Fibroblast of mammary gland (primary cell): ENCODE measurements around the gene ART4.
A peak's percentile ranks its signal among the peaks of the same experiment; 100 is the strongest.

Experiments used
- DNase-seq: peaks from one replicate; pipeline ENCODE4 v3.0.0-alpha.2; 2010; ENCODE audit warnings: low read depth
- H3K4me3 ChIP-seq: 2 replicates; pipeline ENCODE4 v1.5.1; 2011; ENCODE audit warnings: low read depth, mild to moderate bottlenecking, low read length, moderate library complexity; ENCODE audit not compliant: control insufficient read depth
- TF ChIP-seq, protein P1 (sequence below): conservative IDR thresholded peaks from 2 replicates; pipeline ENCODE4 v1.5.1; 2011; ENCODE audit warnings: low read depth, low read length, inconsistent platforms; ENCODE audit not compliant: control insufficient read depth, insufficient read depth

ART4 gene

DNA sequence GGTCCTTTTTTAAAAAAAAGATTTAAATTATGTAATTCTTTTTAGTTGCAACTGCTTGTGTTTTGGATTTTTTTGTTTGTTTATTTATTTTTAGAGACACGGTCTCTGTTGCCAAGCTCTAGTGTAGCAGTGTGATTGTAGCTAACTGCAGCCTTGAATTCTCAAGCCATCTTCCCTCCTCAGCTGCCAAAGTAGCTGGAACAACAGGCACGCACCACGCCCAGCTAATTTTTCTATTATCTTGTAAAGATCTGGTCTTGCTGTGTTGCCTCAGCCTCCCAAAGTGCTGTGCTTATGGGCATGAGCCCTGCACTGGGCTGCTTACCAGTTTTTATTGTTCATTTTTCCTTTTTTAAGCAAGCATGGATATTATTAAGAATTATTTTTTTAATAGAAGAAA, 10.6 kb upstream of the ART4 start:
- DNase-seq, result no peak
- no peak overlapping the region for H3K4me3 ChIP-seq
- TF ChIP-seq, protein P1, sequence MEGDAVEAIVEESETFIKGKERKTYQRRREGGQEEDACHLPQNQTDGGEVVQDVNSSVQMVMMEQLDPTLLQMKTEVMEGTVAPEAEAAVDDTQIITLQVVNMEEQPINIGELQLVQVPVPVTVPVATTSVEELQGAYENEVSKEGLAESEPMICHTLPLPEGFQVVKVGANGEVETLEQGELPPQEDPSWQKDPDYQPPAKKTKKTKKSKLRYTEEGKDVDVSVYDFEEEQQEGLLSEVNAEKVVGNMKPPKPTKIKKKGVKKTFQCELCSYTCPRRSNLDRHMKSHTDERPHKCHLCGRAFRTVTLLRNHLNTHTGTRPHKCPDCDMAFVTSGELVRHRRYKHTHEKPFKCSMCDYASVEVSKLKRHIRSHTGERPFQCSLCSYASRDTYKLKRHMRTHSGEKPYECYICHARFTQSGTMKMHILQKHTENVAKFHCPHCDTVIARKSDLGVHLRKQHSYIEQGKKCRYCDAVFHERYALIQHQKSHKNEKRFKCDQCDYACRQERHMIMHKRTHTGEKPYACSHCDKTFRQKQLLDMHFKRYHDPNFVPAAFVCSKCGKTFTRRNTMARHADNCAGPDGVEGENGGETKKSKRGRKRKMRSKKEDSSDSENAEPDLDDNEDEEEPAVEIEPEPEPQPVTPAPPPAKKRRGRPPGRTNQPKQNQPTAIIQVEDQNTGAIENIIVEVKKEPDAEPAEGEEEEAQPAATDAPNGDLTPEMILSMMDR, result no peak

DNA sequence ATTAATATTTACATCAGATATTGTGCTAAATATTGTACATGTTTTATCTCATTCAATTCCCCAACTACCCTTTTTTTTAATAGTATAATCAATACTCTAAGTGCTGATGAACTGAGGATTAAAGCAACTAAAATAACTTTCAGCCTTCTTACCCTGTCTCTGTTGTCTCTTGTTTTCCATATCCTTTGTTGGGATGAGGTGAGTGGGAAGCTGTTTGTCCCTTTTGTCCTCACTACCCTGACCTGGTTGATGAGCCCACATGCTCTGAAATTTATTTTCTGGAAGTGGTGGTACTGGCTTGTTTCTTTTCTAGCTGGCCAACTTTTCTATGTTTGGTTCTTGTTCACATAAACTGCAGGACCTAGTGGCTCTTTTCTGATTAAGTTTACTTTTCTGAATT, 9.6 kb upstream of the ART4 start:
- H3K4me3 ChIP-seq, result no peak overlapping the region
- DNase-seq, result no peak
- TF ChIP-seq, protein P1, result no peak

DNA sequence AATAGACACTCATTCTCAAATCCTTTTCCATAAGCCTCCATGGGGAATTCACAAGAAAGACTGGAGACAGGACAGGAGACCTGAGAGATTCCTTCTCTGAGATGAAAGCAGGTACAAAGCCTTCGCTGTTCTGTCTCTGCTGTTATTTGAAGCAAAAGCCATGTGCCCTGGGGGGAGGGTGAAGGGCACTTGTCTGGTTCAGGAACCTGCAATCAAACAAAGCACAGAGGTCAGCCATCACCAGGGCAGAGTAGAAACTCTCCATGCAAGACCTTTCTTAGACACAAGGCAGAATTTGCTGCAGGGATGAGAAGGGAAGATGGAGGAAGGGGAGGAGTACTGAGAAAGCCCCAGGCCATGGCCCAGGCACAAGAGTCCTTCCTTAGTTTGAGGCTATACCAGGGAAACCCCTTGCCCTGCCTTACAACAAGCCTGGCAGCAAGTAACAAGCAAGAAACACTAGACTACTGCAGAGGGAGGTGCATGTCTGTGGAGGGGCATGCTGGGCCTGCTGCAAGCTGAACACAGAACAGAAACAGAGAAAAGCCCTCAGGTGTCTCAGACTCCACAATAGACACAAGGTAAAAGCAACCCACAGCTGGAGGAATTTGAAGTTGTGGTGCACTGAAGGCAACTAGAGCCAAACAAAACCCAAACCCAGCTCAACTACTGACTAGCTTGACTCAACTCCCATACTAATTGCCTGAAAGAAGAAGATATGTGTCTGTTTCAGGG, 7.8 kb upstream of the ART4 start:
- H3K4me3 ChIP-seq, result no peak overlapping the region
- TF ChIP-seq, protein P1, result no peak
- no peak for DNase-seq

DNA sequence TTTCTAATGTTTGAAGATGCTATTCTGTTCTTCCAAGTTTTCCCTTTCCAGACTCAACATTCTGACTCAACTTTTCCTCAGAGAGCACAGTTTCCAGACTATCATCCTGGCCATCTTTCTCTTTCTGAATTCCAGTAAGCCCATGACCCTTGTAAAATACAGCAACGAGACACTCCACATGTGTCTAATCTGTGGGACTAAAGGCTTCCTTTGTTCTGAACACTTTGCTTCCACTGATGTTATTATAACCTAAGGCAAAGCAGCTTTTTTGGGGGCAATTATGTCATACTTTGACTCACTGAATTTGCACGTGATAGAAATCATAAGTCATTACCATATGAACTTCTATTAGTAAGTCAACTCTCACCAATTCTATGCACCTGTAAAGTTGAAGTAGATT, 6.3 kb upstream of the ART4 start:
- TF ChIP-seq, protein P1, result no peak
- H3K4me3 ChIP-seq, result no peak overlapping the region
- DNase-seq, result peak; percentile 55

DNA sequence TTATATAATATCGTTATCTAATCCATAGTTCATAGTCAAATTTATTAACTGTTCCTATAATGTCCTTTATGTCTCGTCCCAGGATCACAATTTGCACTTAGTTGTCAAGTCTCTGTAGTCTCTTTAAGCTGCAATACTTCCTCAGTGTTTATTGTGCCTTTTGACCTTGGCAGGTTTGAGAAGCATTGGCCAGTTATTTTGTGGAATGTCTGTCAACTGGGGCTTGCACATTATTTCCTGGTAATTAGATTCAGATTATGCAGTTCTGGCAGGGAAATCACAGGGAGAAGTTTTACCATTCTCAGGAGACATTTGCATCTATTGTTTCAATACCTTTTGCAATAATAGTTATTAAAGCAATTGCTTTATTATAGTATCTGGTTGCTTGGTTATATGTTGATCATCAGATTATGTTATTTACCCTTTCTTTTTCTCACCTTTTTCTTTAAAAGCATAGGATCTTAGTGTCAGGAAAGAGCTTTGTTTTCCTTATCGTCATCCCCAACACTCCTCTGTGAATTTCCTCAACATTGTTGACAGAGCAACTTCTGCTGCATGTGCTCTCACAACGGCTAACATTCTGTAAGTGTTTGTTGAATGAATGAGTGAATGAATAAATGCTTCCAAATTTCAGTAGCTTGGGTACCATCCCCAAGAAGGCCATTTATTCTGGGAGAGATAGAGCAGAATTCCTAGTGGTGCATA, 3.7 kb upstream of the ART4 start:
- no peak for DNase-seq
- no peak overlapping the region for H3K4me3 ChIP-seq
- TF ChIP-seq, protein P1, result no peak

DNA sequence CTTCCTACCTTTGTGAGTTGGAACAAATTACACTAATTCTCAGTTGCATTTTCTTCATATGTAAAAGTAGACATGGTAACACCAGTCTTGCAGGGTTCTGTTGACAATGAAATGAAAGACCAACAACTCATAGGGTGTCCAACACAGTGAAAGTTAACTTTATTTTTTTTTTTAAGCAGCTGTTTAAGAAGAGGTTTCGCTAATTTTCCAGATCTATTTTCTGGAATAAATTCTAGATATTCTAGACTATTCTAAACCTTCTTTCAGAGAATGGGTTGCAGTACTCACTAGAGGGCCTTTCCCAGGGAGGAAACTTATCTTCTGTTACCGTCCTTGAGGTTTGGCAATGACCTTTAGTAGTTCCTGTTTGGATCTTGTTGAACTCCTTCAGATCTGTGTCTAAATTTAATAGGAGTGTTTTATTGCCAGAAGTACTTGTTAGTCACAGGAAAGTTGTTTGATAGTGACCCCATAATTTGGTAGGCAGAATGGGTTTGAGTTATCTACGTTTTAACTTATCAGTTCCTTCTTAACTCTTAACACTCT, 2.8 kb upstream of the ART4 start:
- H3K4me3 ChIP-seq, result no peak overlapping the region
- TF ChIP-seq, protein P1, result no peak
- DNase-seq, result no peak
